GM18907 (cell line): ENCODE data around the gene TMEM201.
"Not testable (repeated sequence)": the region's sequence is repeated elsewhere in the genome, so short reads cannot be mapped to it uniquely, and the experiment has no call there.

Source experiments
- ATAC-seq: cut with Tn5 transposase; IDR thresholded peaks from one replicate; pipeline ENCODE4 v1.9.1; 2021; ENCODE audit warnings: mild to moderate bottlenecking, moderate library complexity; ENCODE audit not compliant: unreplicated experiment

TMEM201 gene

DNA sequence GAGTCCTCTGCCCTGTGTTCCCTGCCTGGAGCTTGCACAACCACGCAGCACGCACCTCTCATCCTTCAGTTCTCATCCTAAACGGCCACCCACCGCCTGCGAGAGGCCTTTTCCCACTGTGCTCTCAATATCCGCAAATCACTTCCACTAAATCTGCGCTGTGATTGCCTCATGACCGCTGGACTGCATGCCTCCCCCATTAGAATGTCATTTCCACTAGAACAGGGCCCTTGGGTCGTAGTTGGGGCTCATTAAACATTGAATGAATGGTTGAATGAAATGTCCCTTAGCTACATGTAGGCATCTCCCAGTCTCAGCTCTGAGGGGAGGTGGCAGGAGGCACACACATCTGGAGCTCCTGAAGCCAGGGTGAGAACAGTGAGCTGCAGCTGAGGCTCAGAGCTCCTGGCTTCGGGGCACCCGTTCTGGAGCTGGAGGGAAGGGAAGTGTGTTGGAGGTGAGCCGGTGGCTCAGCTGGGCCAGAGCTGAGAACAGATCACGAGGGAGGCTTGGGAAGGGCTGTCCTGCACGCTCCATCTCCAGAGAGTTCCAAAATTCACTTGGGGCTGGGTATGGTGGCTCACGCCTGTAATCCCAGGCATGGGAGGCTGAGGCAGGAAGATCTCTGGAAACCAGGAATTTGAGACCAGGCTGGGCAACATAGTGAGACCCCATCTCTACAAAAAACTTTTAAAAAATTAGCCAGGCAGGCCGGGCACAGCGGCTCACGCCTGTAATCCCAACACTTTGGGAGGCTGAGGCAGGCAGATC lies 30.4 kb downstream of the TMEM201 start:
- no peak for ATAC-seq

DNA sequence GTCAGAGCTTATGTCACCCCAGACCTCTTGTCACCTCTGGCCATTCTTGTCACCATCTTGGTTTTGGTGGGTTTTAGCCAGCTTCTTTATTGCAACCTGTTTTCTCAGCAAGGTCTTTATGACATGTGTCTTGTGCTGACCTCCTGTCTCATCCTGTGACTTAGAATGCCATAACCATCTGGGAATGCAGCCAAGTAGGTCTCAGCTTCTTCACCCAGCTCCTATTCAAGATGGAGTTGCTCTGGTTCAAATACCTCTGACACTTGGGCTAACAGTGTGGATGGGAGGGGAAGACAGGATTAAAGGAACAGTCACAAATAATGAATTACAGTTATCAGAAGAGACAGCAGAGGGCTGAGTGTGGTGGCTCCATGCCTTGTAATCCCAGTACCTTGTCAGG lies 32.3 kb downstream of the TMEM201 start:
- ATAC-seq, result no peak

GRCh38 chr1:9624081-9624480 lies 35.4 kb downstream of the TMEM201 start:
- no peak for ATAC-seq

- ATAC-seq, result not testable (repeated sequence)
These were observed 36.3 kb downstream of the TMEM201 start for GRCh38 chr1:9625030-9625429.

- ATAC-seq, result peak; percentile 56
These were observed 37.5 kb downstream of the TMEM201 start for GRCh38 chr1:9626201-9626608.

- peak; percentile 27 for ATAC-seq
These were observed 40.1 kb downstream of the TMEM201 start for GRCh38 chr1:9628541-9629444.

- no peak for ATAC-seq
These were observed 40.9 kb downstream of the TMEM201 start for GRCh38 chr1:9629445-9630201.

DNA sequence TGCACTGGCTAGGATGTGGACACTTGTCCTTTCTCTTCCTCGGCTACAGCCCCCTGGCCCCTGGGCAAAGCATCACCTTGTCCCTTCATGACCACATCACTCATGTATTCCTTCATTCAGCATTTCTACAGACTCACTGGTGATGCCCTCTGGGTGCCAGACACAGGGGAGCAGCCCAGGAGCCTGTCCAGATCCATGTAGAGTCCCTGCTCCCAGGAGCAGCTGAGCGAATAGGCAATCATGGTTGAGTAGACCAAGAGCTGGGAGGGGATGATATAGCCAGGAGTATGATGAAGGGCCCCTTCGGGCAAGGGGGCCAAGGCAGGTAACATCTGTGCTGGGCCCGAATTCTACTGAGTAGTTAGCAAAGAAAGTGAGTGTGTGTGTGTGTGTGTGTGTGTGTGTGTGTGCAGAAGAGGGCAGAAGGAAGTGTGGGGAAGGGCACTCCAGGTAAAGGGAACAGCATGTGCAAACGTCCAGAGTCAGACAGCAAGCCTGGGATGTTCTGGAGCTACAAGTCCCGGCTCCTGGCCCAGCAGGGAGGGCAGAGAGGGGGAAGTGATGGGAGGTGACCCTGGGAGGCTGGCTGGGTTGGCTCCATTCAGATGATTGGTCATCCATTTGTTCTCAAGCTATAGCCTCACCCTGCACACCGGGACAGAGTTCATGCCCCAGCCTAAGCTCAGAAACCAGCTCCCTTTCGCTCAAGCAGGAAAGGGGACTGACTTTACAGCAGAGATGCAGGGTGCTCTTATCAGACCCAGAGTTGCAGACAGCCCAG lies 41.8 kb downstream of the TMEM201 start:
- no peak for ATAC-seq

DNA sequence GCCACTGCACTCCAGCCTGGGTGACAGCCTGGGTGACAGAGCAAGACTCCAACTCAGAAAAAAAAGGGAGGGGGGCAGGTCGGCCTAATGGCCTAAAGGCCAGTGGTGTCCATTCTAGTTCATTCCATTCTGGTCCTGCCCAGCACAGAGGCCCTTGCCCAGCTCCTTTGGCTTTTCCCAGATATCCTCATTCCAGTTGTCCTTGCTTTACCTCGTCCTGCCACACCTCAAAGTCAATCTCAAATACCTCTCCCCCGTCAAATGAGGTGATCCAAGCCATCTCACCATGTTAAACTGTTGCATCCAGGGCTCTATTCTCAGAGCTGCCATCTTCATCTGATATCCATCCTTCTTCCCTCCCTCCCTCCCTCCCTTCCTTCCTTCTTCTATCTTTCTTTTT lies 42.9 kb downstream of the TMEM201 start:
- ATAC-seq, result no peak

GRCh38 chr1:9633493-9633892 lies 44.8 kb downstream of the TMEM201 start:
- no peak for ATAC-seq

DNA sequence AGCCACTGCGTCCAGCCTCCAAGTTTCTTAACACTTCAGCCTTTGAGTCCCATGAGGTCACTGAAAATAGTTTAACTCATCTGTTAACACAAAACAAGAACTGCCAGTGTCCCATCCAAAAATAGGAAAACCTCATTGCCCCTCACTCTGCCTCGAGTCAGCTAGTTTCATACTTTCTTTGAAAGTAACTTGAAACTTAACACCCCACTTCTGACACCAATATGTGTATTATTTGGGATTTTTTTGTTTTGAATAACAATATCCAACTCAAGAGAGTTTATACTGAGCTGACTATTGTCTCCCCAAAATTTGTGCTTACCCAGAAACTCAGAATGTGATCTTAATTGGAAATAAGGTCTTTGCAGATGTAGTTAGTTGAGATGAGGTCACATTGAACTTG lies 45.9 kb downstream of the TMEM201 start:
- no peak for ATAC-seq

DNA sequence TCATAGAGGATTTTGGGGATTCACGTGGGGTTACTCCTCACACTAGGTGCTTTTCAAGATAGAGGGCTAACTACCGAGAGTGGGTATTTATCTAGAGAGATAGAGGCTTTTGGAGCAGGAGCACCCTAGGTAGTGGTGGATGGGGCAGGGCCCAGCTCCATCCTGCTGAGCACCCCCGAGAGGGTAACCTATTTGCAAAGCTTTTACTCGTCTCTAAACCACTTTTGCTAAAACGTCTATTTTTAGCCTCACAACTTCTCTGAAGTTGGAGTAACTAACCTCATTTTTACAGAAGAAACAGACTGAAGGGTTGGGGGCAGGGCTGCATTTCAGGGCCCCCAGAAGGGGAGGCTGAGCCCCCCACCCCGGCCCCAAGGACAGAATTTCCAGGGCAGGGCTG lies 50.5 kb downstream of the TMEM201 start:
- ATAC-seq, result no peak

GRCh38 chr1:9643351-9644256 lies 54.9 kb downstream of the TMEM201 start:
- no peak for ATAC-seq

DNA sequence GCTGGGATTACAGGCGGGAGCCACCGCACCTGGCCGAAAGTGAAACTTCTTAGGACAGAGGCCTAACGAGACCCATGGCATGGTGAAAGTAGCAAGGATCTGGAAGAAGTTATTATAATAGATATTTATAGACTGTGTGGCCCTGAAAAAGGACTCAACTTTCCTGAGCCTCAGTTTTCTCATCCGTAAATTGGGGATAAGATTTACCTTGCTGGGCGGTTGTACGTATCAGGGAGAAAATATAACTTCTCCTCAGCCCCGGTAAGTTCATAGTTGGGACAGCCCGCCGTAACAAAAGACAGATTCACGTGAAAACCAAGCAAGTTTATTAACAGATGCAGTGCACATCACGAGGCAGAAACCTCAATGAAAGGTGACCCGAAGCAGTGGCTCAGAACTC lies 57.3 kb downstream of the TMEM201 start:
- ATAC-seq, result no peak

GRCh38 chr1:9648171-9648570 lies 59.5 kb downstream of the TMEM201 start:
- ATAC-seq, result no peak

- no peak for ATAC-seq
These were observed 61.1 kb downstream of the TMEM201 start for GRCh38 chr1:9649769-9650168.

DNA sequence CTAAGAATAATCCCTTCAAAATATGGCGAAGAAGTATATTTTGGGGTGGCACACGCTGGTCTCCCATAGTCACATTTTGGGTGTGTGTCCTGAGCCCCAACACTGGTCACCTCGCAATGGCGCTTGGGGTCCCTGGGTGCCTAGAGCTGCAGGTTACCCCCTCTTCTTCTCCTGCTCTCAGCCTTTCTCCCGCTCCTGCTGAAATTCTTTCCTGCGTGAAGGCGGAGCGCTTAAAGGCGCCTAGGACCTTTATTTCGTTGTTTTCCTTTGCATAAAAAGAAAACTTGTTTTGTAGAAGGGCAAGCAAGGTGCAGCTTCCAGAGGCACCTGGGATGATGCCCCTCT lies 62.5 kb downstream of the TMEM201 start:
- no peak for ATAC-seq

- ATAC-seq, result no peak
These were observed 63.1 kb downstream of the TMEM201 start, which contains the start of gene PIK3CD for GRCh38 chr1:9651565-9652378. Gene PIK3CD, plus strand, starts transcription at chr1:9651731. Its CDS starts 58,725 bp downstream, at chr1:9710456.
